ENCODE measurements around the gene CD58.
"Not testable (repeated sequence)": the region's sequence is repeated elsewhere in the genome, so short reads cannot be mapped to it uniquely, and the experiment has no call there.

Gene CD58

GRCh38 chr1:116569381-116569670, 1.5 kb downstream of the CD58 start:
- no peak for DNase-seq (ENCODE audit: low spot score)
- TF ChIP-seq CTCF (IDR thresholded peaks at IDR 0.05; ENCODE audit: extremely low read depth, missing control alignments): no peak

GRCh38 chr1:116568662-116569380, 2.0 kb downstream of the CD58 start:
- TF ChIP-seq CTCF (IDR thresholded peaks at IDR 0.05; ENCODE audit: extremely low read depth, missing control alignments): no peak

GRCh38 chr1:116567790-116568661, 2.8 kb downstream of the CD58 start:
- no peak for DNase-seq (ENCODE audit: low spot score)
- TF ChIP-seq CTCF (IDR thresholded peaks at IDR 0.05; ENCODE audit: extremely low read depth, missing control alignments): no peak

More at GRCh38 chr1:116568662-116569380, 2.0 kb downstream of the CD58 start:
- DNase-seq (ENCODE audit: low spot score): no peak

GRCh38 chr1:116565222-116565621, 5.6 kb downstream of the CD58 start:
- no peak for TF ChIP-seq CTCF (IDR thresholded peaks at IDR 0.05; ENCODE audit: extremely low read depth, missing control alignments)
- DNase-seq (ENCODE audit: low spot score): no peak

GRCh38 chr1:116564426-116564825, 6.4 kb downstream of the CD58 start:
- TF ChIP-seq CTCF (IDR thresholded peaks at IDR 0.05; ENCODE audit: extremely low read depth, missing control alignments): no peak
- no peak for DNase-seq (ENCODE audit: low spot score)

- DNase-seq (ENCODE audit: low spot score): not testable (repeated sequence)
Observed at GRCh38 chr1:116562465-116562864, 8.4 kb downstream of the CD58 start.

GRCh38 chr1:116561563-116561962, 9.3 kb downstream of the CD58 start:
- no peak for TF ChIP-seq CTCF (IDR thresholded peaks at IDR 0.05; ENCODE audit: extremely low read depth, missing control alignments)
- no peak for DNase-seq (ENCODE audit: low spot score)
